ENCODE results near the gene SNRPD2.
A peak's percentile ranks its signal among the peaks of the same experiment; 100 is the strongest.

Gene SNRPD2

GRCh38 chr19:45655073-45655472 is 36.7 kb downstream of the SNRPD2 start:
- DNase-seq = no peak

DNA sequence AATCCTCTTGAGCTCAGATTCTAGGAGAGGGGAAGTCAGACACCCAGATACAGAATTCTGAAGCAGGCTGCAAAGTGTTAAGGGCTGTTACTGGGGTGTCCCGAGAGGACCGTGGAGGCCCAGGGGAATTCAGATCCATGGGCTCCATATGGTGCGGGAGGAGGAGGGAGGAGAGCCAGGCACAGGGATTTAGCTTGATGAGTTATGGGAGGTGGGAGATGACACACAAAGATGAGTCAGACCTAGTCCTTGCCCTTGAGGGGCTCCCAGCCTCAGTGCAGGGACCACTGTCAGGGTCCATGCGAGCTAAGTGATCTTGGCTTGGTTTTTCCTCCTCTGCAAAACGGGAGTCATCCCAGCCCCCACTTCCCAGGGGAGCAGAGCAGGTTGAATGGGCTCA is 38.1 kb downstream of the SNRPD2 start:
- no peak for DNase-seq

DNA sequence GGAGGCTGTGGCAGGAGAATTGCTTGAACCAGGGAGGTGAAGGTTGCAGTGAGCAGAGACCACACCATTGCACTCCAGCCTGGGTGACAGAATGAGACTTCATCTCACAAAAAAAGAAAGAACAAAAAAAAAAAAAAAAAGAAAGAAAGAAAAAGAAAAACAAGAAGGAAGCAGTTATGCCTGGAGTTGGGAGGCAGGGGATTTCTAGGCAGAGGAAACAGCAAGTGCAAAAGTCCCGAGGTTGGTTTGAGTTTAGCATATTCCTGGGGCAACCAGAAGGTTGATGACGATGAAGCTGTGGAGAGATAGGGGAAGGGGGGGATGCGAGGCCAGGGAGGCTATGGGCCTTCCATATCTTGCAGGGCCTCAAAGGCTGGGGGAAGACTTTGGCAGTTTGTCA is 41.0 kb downstream of the SNRPD2 start:
- no peak for DNase-seq

DNA sequence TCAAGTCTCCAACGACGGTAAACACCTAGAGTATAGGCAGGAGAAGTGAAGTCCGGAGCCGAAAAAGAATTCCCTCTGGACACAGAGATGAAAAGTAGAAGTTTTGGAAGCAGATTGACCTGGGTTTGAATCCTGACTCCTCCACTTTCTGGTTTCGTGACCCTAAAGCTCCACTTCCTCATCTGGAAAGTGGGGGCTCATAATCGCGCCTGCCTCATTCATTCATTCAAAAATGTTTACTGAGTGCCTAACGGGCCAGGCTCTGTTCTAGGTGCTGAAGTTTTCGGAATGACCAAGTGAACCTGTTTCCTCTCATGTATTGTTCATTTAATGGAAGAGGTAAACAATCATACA is 45.4 kb downstream of the SNRPD2 start:
- no peak for DNase-seq

- peak; percentile 84 for DNase-seq
Measured at GRCh38 chr19:45645631-45646344, 46.0 kb downstream of the SNRPD2 start.

- DNase-seq = no peak
Measured at GRCh38 chr19:45645068-45645630, 46.6 kb downstream of the SNRPD2 start.

- no peak for DNase-seq
Measured at GRCh38 chr19:45643927-45644771, 47.6 kb downstream of the SNRPD2 start.

DNA sequence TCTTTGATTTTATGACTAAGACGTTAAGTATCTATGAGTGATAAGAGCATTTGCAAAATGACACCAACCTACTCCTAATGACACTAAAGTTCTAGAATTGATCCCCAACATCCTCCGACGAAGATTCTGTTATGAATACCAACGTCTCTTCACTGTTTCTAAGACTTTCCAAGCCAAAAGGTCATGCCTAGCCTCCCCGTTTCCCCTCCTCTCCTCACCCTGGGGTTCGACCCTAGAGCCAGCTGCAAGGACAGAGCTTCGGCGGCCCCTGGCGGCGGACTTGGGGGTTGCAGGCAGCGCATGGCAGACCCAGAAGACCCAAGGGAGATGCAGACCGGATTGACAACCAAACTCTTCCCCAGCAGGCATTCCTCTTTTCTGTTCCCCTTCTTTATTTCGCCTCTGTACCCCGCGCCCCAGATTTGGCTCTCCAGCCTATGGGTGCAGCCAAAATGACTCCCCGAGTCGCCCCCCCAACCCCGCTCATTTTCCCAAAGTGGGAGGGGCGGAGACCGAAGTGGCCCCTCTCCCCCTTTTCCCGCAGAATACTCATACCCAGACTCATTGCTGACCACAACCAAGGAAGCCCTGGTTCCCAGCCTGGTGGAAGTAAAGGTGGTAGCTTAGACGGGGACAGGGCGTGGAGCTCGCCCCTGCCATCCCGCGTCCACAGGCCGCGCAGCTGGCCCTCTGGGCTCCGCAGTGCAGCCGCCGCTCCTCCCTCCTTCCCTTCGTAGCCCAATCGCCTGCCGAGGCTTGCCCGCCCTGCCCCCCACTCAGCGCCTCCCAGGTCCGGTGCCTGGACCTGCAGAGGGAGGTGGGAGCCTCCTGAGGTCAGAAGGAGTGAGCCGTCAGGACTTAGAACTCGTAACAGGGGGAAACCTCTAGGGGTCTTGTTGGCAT is 48.5 kb downstream of the SNRPD2 start:
- DNase-seq = peak; percentile 75

GRCh38 chr19:45641274-45642105 is 50.3 kb downstream of the SNRPD2 start:
- peak; percentile 78 for DNase-seq

- no peak for DNase-seq
Measured at GRCh38 chr19:45640849-45641273, 50.9 kb downstream of the SNRPD2 start.

DNA sequence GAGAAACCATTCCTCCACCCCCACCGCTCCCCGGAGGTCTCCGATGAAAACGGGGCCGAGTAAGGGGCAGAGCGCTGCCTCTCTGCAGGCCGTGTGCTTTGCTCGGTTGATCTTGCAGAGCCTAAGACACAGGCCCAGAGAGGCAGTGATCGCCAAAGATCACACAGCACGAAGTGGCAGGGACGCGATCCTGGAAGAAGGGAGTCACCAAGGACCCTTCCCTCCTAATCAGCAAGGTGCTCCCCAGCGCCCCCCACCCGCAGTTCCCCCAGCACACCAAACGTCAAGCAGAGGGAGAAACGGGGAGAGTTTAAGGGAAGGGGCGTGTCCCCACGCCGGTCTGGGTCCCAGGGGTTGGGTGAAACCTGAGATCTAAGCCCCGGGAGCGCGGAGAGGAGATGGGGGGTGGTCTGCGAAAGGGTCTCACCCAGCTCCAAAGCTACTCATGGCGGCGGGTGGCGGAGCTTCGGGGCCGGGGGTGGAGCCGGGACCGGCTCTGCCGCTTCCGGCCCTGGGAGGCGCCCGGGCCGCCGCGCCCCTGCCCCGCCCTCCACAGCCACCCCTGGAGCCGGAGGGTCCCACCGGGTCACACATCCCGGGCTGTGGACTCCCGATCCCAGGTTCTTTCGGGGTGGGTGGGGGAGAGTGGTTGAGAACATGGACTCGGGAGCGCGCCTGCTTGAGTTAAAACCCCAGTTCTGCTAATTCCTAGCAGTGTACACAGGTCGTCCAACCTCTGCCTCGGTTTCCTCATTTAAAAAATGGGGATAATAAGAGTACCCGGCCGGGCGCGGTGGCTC is 52.6 kb downstream of the SNRPD2 start, which contains the start of gene EML2:
Gene EML2 (minus strand): TSS at position 468 of the 800 bp plus-strand sequence. CDS start 21 bp downstream, at position 447.
- peak; percentile 3 for DNase-seq

- DNase-seq = no peak
Measured at GRCh38 chr19:45637890-45638667, 53.7 kb downstream of the SNRPD2 start.
